GM23338 (cell line): ENCODE results near the gene FBXL17. TPM values are rescaled to one million over a fixed set of nuclear protein-coding genes. Genes with fewer than 3 reads are reported as not detected.
A peak's percentile ranks its signal among the peaks of the same experiment; 100 is the strongest.

Source experiments
- ATAC-seq: fragments of 200-7000 bp; cut with Tn5 transposase; 3 replicates; pipeline ENCODE4 v1.9.1; 2020
- DNase-seq: peaks from one replicate; pipeline ENCODE4 v3.0.0-alpha.2; 2015; ENCODE audit warnings: low spot score
- H2AFZ ChIP-seq: fragments of 200-600 bp; sonication (generic); 2 replicates; pipeline ENCODE4 v1.8.0; 2016; ENCODE audit warnings: antibody characterized with exemption, mild to moderate bottlenecking, moderate library complexity
- H3F3A ChIP-seq: fragments of 200-600 bp; sonication (generic); replicated peaks from 2 replicates; pipeline ENCODE4 v1.8.0; 2017; ENCODE audit warnings: antibody characterized with exemption, mixed run types, low read depth
- H3K27ac ChIP-seq: fragments of 200-600 bp; sonication (generic); 2 replicates; pipeline ENCODE4 v1.6.1; 2016; ENCODE audit warnings: low read depth
- H3K27me3 ChIP-seq: fragments of 200-600 bp; sonication (generic); 2 replicates; pipeline ENCODE4 v1.8.0; 2016; ENCODE audit warnings: mild to moderate bottlenecking, mixed run types, moderate library complexity; ENCODE audit not compliant: insufficient read depth
- H3K36me3 ChIP-seq: fragments of 200-600 bp; sonication (generic); 2 replicates; pipeline ENCODE4 v1.8.0; 2016; ENCODE audit warnings: mild to moderate bottlenecking; ENCODE audit not compliant: insufficient read depth
- H3K4me1 ChIP-seq: fragments of 200-600 bp; sonication (generic); 2 replicates; pipeline ENCODE4 v1.8.0; 2016; ENCODE audit warnings: mild to moderate bottlenecking, moderate library complexity; ENCODE audit not compliant: insufficient read depth
- H3K4me2 ChIP-seq: fragments of 200-600 bp; sonication (generic); 2 replicates; pipeline ENCODE4 v1.7.1; 2017; ENCODE audit warnings: mixed run types
- H3K4me3 ChIP-seq: fragments of 200-600 bp; sonication (generic); 2 replicates; pipeline ENCODE4 v1.6.1; 2016; ENCODE audit warnings: mixed run types
- H3K79me2 ChIP-seq: fragments of 200-600 bp; sonication (generic); replicated peaks from 2 replicates; pipeline ENCODE4 v1.8.0; 2017; ENCODE audit warnings: mild to moderate bottlenecking; ENCODE audit not compliant: insufficient read depth
- H3K9me2 ChIP-seq: fragments of 200-600 bp; sonication (generic); 2 replicates; pipeline ENCODE4 v1.8.0; 2017; ENCODE audit not compliant: insufficient read depth
- H4K20me1 ChIP-seq: fragments of 200-600 bp; sonication (generic); replicated peaks from 2 replicates; pipeline ENCODE4 v1.8.0; 2017; ENCODE audit warnings: mild to moderate bottlenecking; ENCODE audit not compliant: insufficient read depth
- H3K27ac Mint-ChIP-seq: 2 replicates; pipeline ENCODE4 v1.8.0; 2020; ENCODE audit warnings: inconsistent platforms, mild to moderate bottlenecking, moderate library complexity, mixed read lengths
- H3K27me3 Mint-ChIP-seq: 3 replicates; pipeline ENCODE4 v1.8.0; 2022; ENCODE audit warnings: low read depth, mild to moderate bottlenecking, moderate library complexity, mixed read lengths, inconsistent platforms; ENCODE audit not compliant: insufficient read depth, poor library complexity
- H3K36me3 Mint-ChIP-seq: 3 replicates; pipeline ENCODE4 v1.8.0; 2021; ENCODE audit warnings: low read depth, mild to moderate bottlenecking, inconsistent platforms, moderate library complexity, mixed read lengths
- H3K4me1 Mint-ChIP-seq: 3 replicates; pipeline ENCODE4 v1.8.0; 2020; ENCODE audit warnings: mild to moderate bottlenecking, inconsistent platforms, mixed read lengths
- H3K4me3 Mint-ChIP-seq: 3 replicates; pipeline ENCODE4 v1.8.0; 2021; ENCODE audit warnings: moderate library complexity, mild to moderate bottlenecking, inconsistent platforms, mixed read lengths
- H3K9me3 Mint-ChIP-seq: 3 replicates; pipeline ENCODE4 v1.8.0; 2020; ENCODE audit warnings: moderate library complexity, mild to moderate bottlenecking, inconsistent platforms, mixed read lengths
- CREB1 ChIP-seq: fragments of 250-450 bp; sonication (Bioruptor Pico); IDR thresholded peaks from 2 replicates; pipeline ENCODE4 v1.5.0; 2020; ENCODE audit warnings: low read depth, mild to moderate bottlenecking, moderate library complexity
- EZH2 ChIP-seq: fragments of 200-600 bp; sonication (generic); IDR thresholded peaks from one replicate; pipeline ENCODE4 v1.8.0; 2017; ENCODE audit warnings: antibody characterized with exemption, mild to moderate bottlenecking, low read depth; ENCODE audit not compliant: unreplicated experiment
- EZH2phosphoT487 ChIP-seq: fragments of 200-600 bp; sonication (generic); IDR thresholded peaks from one replicate; pipeline ENCODE4 v1.8.1; 2018; ENCODE audit warnings: antibody characterized with exemption; ENCODE audit not compliant: unreplicated experiment
- JUNB ChIP-seq: IDR thresholded peaks from one replicate; pipeline ENCODE4 v1.6.1; 2016; ENCODE audit warnings: antibody characterized with exemption; ENCODE audit not compliant: unreplicated experiment
- NANOG ChIP-seq: IDR thresholded peaks from 2 replicates; pipeline ENCODE4 v1.6.1; 2016; ENCODE audit warnings: antibody characterized with exemption, borderline replicate concordance
- POLR2AphosphoS5 ChIP-seq: IDR thresholded peaks from 2 replicates; pipeline ENCODE4 v1.6.1; 2016; ENCODE audit warnings: antibody characterized with exemption, low read depth
- REST ChIP-seq: IDR thresholded peaks from one replicate; pipeline ENCODE4 v1.6.1; 2018; ENCODE audit warnings: antibody characterized with exemption; ENCODE audit not compliant: unreplicated experiment
- ZNF114 ChIP-seq: fragments of 250-450 bp; sonication (Bioruptor Pico); IDR thresholded peaks from 2 replicates; pipeline ENCODE4 v1.5.0; 2020; ENCODE audit warnings: mild to moderate bottlenecking, moderate library complexity
- ZNF331 ChIP-seq: fragments of 250-450 bp; sonication (Bioruptor Pico); IDR thresholded peaks from 2 replicates; pipeline ENCODE4 v1.5.0; 2020; ENCODE audit warnings: low read depth, mild to moderate bottlenecking, moderate library complexity
- polyA plus RNA-seq: library from polyadenylated mRNA; unstranded; fragments of >200 nt; fragmentation: Nextera tagmentation; extraction: Ambion mirVana; gene quantifications from 2 replicates; pipeline ENCODE4 v1.2.1, GENCODE V29; 2016
- total RNA-seq: library from RNA; depleted of rRNA; stranded (reverse); fragments of >200 nt; shearing (Covaris generic); gene quantifications from 2 replicates; pipeline ENCODE4 v1.2.3, GENCODE V29; 2014
- TF ChIP-seq, protein P1 (sequence below), 2 experiments: fragments of 200-600 bp in 1 of 2; sonication (generic) in 1 of 2; conservative IDR thresholded peaks; 2 replicates each; pipeline versions ENCODE4 v1.5.1 to v1.6.1; 2016 to 2017; ENCODE audit warnings: antibody characterized with exemption in 2 of 2, low read depth in 2 of 2, mild to moderate bottlenecking in 2 of 2, moderate library complexity in 1 of 2
- TF ChIP-seq, protein P2 (sequence below): IDR thresholded peaks from 2 replicates; pipeline ENCODE4 v1.6.1; 2016; ENCODE audit warnings: antibody characterized with exemption

The FBXL17 gene
- total and polyA plus RNA-seq, 2 experiments from 2014 or later, result 2.0 to 2.7 TPM

GRCh38 chr5:108367679-108368334 lies 14.1 kb downstream of the FBXL17 start:
- Mint-ChIP-seq H3K4me3 (no peak overlapping the region), H3K27ac (no peak overlapping the region; the same call in 1 of the 2 replicates), H3K4me1 (peaks cover 15% of the 10 kb centered on the region; the same call in 2 of the 3 replicates), H3K36me3 (peaks cover 7% of the 10 kb centered on the region; the same call in 2 of the 3 replicates), H3K27me3 (no peaks in the 10 kb centered on the region), H3K9me3 (peaks cover 12% of the 10 kb centered on the region)
- no peaks in the 10 kb centered on the region for H3K9me2 ChIP-seq
- H3K4me3 ChIP-seq, result no peak overlapping the region
- peaks cover 6% of the 10 kb centered on the region; the same call in 1 of the 2 replicates for H3K79me2 ChIP-seq
- H2AFZ ChIP-seq, result no peak overlapping the region
- no peaks in the 10 kb centered on the region for H4K20me1 ChIP-seq
- TF ChIP-seq CREB1 (CRISPR knock-in tag), result no peak
- TF ChIP-seq ZNF331 (CRISPR knock-in tag), result no peak
- TF ChIP-seq REST, result no peak
- H3K4me2 ChIP-seq, result no peak overlapping the region
- no peaks in the 10 kb centered on the region for H3K36me3 ChIP-seq
- no peaks in the 10 kb centered on the region for H3K27me3 ChIP-seq
- no peaks in the 10 kb centered on the region for H3F3A ChIP-seq
- no peak overlapping the region for H3K27ac ChIP-seq
- H3K4me1 ChIP-seq, result peaks cover 13% of the 10 kb centered on the region; the same call in 1 of the 2 replicates
- ATAC-seq (no peak), DNase-seq (no peak)

DNA sequence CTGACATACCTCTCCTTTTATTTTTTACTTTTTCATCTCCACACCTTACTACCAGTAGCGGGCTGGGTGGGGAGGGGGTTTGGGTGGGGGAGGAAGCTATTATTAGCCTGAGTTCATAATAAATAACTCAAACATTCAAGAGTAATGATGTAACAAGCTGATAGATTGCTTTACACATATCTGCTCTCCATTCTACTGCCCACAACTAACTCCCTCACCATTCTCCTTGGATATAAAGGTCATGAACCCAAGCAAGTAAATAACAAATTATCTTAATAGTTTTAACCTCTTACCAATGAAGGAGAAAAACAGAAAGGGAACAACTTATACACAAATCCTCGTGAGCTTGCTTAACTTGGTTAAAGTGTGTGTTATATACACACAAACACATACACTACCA lies 15.4 kb downstream of the FBXL17 start:
- H4K20me1 ChIP-seq, result no peaks in the 10 kb centered on the region
- no peak overlapping the region for H3K4me2 ChIP-seq
- Mint-ChIP-seq H3K27me3 (no peaks in the 10 kb centered on the region), H3K9me3 (no peaks in the 10 kb centered on the region), H3K4me1 (peaks cover 20% of the 10 kb centered on the region; the same call in 2 of the 3 replicates), H3K36me3 (no peaks in the 10 kb centered on the region), H3K27ac (peak overlapping the region; percentile 46; the same call in 1 of the 2 replicates), H3K4me3 (no peak overlapping the region)
- H3K27me3 ChIP-seq, result no peaks in the 10 kb centered on the region
- H3K27ac ChIP-seq, result no peak overlapping the region
- peaks cover 13% of the 10 kb centered on the region; the same call in 1 of the 2 replicates for H3K4me1 ChIP-seq
- 0 out of 2 replicates have a peak, but pooled peaks cover 6% of the 10 kb centered on the region for H3K79me2 ChIP-seq
- H3F3A ChIP-seq, result no peaks in the 10 kb centered on the region
- no peaks in the 10 kb centered on the region for H3K9me2 ChIP-seq
- no peak for ATAC-seq
- H2AFZ ChIP-seq, result no peak overlapping the region
- no peaks in the 10 kb centered on the region for H3K36me3 ChIP-seq
- no peak for DNase-seq
- H3K4me3 ChIP-seq, result no peak overlapping the region
- no peak for TF ChIP-seq ZNF114 (CRISPR knock-in tag)
- TF ChIP-seq POLR2AphosphoS5, result no peak
- TF ChIP-seq, protein P1, sequence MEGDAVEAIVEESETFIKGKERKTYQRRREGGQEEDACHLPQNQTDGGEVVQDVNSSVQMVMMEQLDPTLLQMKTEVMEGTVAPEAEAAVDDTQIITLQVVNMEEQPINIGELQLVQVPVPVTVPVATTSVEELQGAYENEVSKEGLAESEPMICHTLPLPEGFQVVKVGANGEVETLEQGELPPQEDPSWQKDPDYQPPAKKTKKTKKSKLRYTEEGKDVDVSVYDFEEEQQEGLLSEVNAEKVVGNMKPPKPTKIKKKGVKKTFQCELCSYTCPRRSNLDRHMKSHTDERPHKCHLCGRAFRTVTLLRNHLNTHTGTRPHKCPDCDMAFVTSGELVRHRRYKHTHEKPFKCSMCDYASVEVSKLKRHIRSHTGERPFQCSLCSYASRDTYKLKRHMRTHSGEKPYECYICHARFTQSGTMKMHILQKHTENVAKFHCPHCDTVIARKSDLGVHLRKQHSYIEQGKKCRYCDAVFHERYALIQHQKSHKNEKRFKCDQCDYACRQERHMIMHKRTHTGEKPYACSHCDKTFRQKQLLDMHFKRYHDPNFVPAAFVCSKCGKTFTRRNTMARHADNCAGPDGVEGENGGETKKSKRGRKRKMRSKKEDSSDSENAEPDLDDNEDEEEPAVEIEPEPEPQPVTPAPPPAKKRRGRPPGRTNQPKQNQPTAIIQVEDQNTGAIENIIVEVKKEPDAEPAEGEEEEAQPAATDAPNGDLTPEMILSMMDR (conservative IDR thresholded peaks at IDR 0.05; ENCODE audit: low read depth in 2 of 2), result no peak
- TF ChIP-seq, protein P2, sequence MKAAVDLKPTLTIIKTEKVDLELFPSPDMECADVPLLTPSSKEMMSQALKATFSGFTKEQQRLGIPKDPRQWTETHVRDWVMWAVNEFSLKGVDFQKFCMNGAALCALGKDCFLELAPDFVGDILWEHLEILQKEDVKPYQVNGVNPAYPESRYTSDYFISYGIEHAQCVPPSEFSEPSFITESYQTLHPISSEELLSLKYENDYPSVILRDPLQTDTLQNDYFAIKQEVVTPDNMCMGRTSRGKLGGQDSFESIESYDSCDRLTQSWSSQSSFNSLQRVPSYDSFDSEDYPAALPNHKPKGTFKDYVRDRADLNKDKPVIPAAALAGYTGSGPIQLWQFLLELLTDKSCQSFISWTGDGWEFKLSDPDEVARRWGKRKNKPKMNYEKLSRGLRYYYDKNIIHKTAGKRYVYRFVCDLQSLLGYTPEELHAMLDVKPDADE, result no peak
- no peak for TF ChIP-seq EZH2phosphoT487
- no peak for TF ChIP-seq EZH2
- TF ChIP-seq NANOG, result no peak
- TF ChIP-seq ZNF331 (CRISPR knock-in tag), result no peak
- TF ChIP-seq REST, result no peak
- no peak for TF ChIP-seq JUNB
